ENCODE measurements around the gene SYT8. TPM values are rescaled to one million over a fixed set of nuclear protein-coding genes. Genes with fewer than 3 reads are reported as not detected.

SYT8 gene
- polyA plus RNA-seq, 1 of the 3 experiments (the other 2 are of a cell fraction) = not detected

DNA sequence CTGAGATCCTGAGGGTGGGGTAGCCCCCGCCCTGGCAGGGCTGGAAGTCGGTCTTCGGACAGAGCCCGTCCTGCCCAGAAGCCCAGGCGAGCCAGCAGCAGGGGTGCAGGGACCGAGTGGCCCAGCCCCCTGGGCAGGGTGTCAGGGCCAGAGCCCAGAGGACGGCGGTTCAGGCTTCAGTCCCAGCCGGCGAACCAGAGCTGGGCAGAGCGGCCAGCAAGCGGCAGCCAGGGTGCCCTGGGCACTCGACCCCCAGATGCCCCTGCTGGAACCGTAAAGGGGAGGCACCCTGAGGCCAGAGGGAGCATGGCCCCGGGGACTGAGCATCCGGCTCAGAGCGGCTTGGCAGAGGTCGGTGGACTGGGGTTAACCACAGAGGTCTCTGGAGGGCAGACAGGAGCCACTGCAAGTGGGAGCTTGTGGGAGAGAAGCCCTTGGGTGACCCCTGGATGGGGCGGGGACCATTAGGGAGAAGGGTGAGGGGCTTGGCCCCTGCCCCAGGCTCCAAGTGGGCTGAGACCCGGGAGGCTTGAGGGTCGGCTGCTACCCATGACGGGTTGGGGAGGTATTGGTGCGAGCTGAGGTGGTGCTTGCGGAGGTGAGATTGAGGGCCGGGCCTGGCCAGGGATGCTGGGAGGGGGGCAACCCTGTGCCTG, 34.0 kb downstream of the SYT8 start:
- Histone ChIP-seq H4K20me1 (ENCODE audit: insufficient read depth) (no peaks in the 10 kb centered on the region), H3K27ac (ENCODE audit: low read depth in 2 of 2, low read length in 1 of 2) (no peak overlapping the region; a peak in 1 of 4 replicates), H3F3A (replicated peaks; ENCODE audit: insufficient read depth) (no peaks in the 10 kb centered on the region), H3K9ac (no peak overlapping the region), H2AFZ (ENCODE audit: low read depth) (no peak overlapping the region), H3K79me2 (ENCODE audit: insufficient read depth) (no peaks in the 10 kb centered on the region), H3K9me3 (no peaks in the 10 kb centered on the region), H3K4me1 (ENCODE audit: control insufficient read depth in 1 of 2, insufficient read depth in 2 of 2, low read depth in 1 of 2, low read length in 1 of 2) (peaks cover 9 to 40% of the 10 kb centered on the region in 2 experiments; a peak in 2 of 4 replicates), H3K36me3 (replicated peaks in 1 of 2; ENCODE audit: control insufficient read depth in 1 of 2, insufficient read depth in 2 of 2, low read length in 1 of 2) (no peaks in the 10 kb centered on the region), H3K27me3 (ENCODE audit: insufficient read depth) (no peaks in the 10 kb centered on the region), H3K9me2 (no peaks in the 10 kb centered on the region), H3K4me3 (ENCODE audit: low read depth in 2 of 2, low read length in 1 of 2) (no peak overlapping the region), H3K4me2 (no peak overlapping the region)
- ChIA-PET POLR2A (no interaction called here), CTCF (interaction anchor here (0.7 to 2.9 kb wide), 5 partner anchors 14 to 229 kb away, joined by 3 to 15 read pairs (median 5); no protein-coding TSS in a partner anchor)
- no peak for DNase-seq
- TF ChIP-seq GABPA (IDR thresholded peaks at IDR 0.05; ENCODE audit: low read depth) (no peak), MEF2A (IDR thresholded peaks at IDR 0.05; ENCODE audit: borderline replicate concordance, low read depth) (no peak), SMC3 (IDR thresholded peaks at IDR 0.05; ENCODE audit: low read depth, low read length) (no peak)
- TF ChIP-seq, protein P1, sequence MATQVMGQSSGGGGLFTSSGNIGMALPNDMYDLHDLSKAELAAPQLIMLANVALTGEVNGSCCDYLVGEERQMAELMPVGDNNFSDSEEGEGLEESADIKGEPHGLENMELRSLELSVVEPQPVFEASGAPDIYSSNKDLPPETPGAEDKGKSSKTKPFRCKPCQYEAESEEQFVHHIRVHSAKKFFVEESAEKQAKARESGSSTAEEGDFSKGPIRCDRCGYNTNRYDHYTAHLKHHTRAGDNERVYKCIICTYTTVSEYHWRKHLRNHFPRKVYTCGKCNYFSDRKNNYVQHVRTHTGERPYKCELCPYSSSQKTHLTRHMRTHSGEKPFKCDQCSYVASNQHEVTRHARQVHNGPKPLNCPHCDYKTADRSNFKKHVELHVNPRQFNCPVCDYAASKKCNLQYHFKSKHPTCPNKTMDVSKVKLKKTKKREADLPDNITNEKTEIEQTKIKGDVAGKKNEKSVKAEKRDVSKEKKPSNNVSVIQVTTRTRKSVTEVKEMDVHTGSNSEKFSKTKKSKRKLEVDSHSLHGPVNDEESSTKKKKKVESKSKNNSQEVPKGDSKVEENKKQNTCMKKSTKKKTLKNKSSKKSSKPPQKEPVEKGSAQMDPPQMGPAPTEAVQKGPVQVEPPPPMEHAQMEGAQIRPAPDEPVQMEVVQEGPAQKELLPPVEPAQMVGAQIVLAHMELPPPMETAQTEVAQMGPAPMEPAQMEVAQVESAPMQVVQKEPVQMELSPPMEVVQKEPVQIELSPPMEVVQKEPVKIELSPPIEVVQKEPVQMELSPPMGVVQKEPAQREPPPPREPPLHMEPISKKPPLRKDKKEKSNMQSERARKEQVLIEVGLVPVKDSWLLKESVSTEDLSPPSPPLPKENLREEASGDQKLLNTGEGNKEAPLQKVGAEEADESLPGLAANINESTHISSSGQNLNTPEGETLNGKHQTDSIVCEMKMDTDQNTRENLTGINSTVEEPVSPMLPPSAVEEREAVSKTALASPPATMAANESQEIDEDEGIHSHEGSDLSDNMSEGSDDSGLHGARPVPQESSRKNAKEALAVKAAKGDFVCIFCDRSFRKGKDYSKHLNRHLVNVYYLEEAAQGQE (IDR thresholded peaks at IDR 0.05; ENCODE audit: low read depth, low read length) = no peak
- 85% methylated on average over 12 of the region's 25 CpGs for WGBS (ENCODE audit: low lambda C conversion rate)

DNA sequence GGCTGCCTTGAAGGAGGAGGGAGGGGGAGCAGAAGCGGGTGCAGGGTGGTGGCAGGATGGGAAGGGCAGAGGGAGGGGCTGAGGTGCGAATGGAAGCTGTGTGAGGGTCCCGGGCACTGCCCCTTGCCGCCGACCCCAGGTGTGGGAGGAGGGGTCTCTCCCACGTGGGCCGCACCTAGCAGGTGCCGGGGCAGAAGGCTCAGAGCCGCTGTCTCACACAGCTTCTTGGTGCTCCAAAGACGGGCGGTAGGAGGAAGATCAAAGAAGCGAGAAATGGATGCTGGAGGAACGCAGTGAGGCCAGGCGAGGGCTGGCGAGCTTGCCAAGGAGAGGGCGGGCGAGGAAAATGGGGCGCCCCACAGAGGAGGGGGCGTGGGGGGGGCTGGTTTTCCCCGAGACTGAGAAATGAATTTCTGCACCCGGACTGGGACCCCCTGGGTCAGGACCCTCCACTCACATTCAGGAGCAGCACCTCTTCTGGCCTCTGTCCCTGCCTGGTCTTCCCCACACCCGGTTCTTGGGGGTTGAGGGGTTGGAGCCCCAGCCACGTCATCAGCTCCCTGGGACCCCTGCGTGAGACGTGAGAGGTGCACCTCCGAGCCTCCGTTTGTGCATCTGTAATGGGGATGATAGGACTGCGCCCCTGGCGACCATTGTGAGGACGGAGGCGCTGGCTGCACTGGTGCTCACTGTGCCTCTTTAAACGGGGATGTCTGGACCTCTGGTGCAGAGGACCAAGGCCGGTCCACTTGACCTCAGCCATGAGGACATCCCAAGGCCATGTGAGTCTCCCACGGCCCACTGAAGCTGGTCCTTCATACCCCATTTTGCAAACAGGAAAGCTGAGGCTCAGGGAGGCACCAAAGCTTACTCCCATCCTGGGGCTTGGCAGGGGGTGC, 34.9 kb downstream of the SYT8 start:
- POLR2A ChIA-PET = no interaction called here
- WGBS (ENCODE audit: low lambda C conversion rate) = 66% methylated on average over 34 of the region's 34 CpGs
- no peak overlapping the region for H3K9ac ChIP-seq

More for the DNA sequence above, 34.9 kb downstream of the SYT8 start:
- H2AFZ ChIP-seq (ENCODE audit: low read depth) = no peak overlapping the region
- H3K9me3 ChIP-seq = no peaks in the 10 kb centered on the region
- no peak overlapping the region for H3K4me2 ChIP-seq
- H3K9me2 ChIP-seq = no peaks in the 10 kb centered on the region
- no peak for DNase-seq
- H3K36me3 ChIP-seq (replicated peaks in 1 of 2; ENCODE audit: control insufficient read depth in 1 of 2, insufficient read depth in 2 of 2, low read length in 1 of 2) = no peaks in the 10 kb centered on the region
- H3F3A ChIP-seq (replicated peaks; ENCODE audit: insufficient read depth) = no peaks in the 10 kb centered on the region
- no peak overlapping the region for H3K27ac ChIP-seq (ENCODE audit: low read depth in 2 of 2, low read length in 1 of 2)
- TF ChIP-seq YY1 (IDR thresholded peaks at IDR 0.05; ENCODE audit: low read depth) = no peak
- no peak for TF ChIP-seq FOSL2 (IDR thresholded peaks at IDR 0.05; ENCODE audit: borderline replicate concordance, low read depth)
- TF ChIP-seq TAF1 (IDR thresholded peaks at IDR 0.05; ENCODE audit: borderline replicate concordance, low read depth, low read length) = no peak
- TF ChIP-seq, protein P1 (IDR thresholded peaks at IDR 0.05; ENCODE audit: low read depth, low read length) = no peak
- TF ChIP-seq SMC3 (IDR thresholded peaks at IDR 0.05; ENCODE audit: low read depth, low read length) = no peak
- TF ChIP-seq CTCF (IDR thresholded peaks at IDR 0.05) = no peak
- TF ChIP-seq, protein P2, sequence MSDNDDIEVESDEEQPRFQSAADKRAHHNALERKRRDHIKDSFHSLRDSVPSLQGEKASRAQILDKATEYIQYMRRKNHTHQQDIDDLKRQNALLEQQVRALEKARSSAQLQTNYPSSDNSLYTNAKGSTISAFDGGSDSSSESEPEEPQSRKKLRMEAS (IDR thresholded peaks at IDR 0.05; ENCODE audit: low read depth) = no peak
- TF ChIP-seq CHD2 (IDR thresholded peaks at IDR 0.05; ENCODE audit: low read length, partially characterized antibody) = no peak
- no peak for TF ChIP-seq GABPA (IDR thresholded peaks at IDR 0.05; ENCODE audit: low read depth)
- TF ChIP-seq TEAD4 (IDR thresholded peaks at IDR 0.05; ENCODE audit: borderline replicate concordance, insufficient read depth) = no peak
- TF ChIP-seq SIN3A (IDR thresholded peaks at IDR 0.05; ENCODE audit: borderline replicate concordance, low read depth, low read length) = no peak
- no peak for TF ChIP-seq MXI1 (IDR thresholded peaks at IDR 0.05; ENCODE audit: low read depth, low read length)
- H3K4me1 ChIP-seq (ENCODE audit: control insufficient read depth in 1 of 2, insufficient read depth in 2 of 2, low read depth in 1 of 2, low read length in 1 of 2) = peaks cover 0 to 33% of the 10 kb centered on the region in 2 experiments; a peak in 1 of 4 replicates
- H3K27me3 ChIP-seq (ENCODE audit: insufficient read depth) = no peaks in the 10 kb centered on the region
- CTCF ChIA-PET = interaction anchor here (0.7 to 2.9 kb wide), 6 partner anchors 13 to 230 kb away, joined by 3 to 15 read pairs (median 5); no protein-coding TSS in a partner anchor
- H3K4me3 ChIP-seq (ENCODE audit: low read depth in 2 of 2, low read length in 1 of 2) = no peak overlapping the region
- H4K20me1 ChIP-seq (ENCODE audit: insufficient read depth) = no peaks in the 10 kb centered on the region
- H3K79me2 ChIP-seq (ENCODE audit: insufficient read depth) = no peaks in the 10 kb centered on the region
